Measurements from ENCODE around the gene CLCN5.

DNA sequence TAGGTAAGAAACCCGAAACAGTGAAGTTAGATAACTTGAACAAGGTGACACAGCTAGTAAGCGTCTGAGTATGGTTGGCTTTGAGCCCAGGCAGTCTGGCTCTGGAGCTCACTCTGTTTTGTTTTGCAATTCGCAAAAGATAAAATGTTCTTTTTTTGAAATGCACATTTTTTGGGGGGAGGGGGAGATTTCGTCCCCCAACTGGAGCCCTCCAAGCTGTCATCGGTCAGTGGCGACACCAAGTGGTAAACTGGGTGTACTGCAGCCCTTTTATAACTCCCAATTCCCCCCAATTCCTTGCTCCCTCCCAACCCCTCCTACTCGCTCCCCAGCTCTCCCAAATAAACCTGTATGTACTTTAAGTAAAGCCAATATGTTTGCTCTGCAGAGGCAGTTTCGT is 2.8 kb upstream of the CLCN5 start:
- TF ChIP-seq ZBTB8A (CRISPR knock-in tag; IDR thresholded peaks at IDR 0.05; ENCODE audit: borderline replicate concordance, low read depth) (no peak), MTA3 (CRISPR knock-in tag; IDR thresholded peaks at IDR 0.05) (no peak), HNRNPL (IDR thresholded peaks at IDR 0.05; ENCODE audit: low read depth, low read length) (no peak), MTF1 (CRISPR knock-in tag; IDR thresholded peaks at IDR 0.05) (no peak), CTCF (CRISPR knock-in tag; IDR thresholded peaks at IDR 0.05) (peak; percentile 64), FOXK2 (IDR thresholded peaks at IDR 0.05) (no peak), ZNF558 (CRISPR knock-in tag; IDR thresholded peaks at IDR 0.05; ENCODE audit: borderline replicate concordance) (no peak), NR2F6 (IDR thresholded peaks at IDR 0.05) (no peak), NR2F6 (CRISPR knock-in tag; IDR thresholded peaks at IDR 0.05) (no peak)
- TF ChIP-seq, protein P1, sequence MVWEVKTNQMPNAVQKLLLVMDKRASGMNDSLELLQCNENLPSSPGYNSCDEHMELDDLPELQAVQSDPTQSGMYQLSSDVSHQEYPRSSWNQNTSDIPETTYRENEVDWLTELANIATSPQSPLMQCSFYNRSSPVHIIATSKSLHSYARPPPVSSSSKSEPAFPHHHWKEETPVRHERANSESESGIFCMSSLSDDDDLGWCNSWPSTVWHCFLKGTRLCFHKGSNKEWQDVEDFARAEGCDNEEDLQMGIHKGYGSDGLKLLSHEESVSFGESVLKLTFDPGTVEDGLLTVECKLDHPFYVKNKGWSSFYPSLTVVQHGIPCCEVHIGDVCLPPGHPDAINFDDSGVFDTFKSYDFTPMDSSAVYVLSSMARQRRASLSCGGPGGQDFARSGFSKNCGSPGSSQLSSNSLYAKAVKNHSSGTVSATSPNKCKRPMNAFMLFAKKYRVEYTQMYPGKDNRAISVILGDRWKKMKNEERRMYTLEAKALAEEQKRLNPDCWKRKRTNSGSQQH (CRISPR knock-in tag; IDR thresholded peaks at IDR 0.05; ENCODE audit: low read depth) = no peak
